Jurkat, Clone E6-1 (cell line): ENCODE measurements around the gene CUTA. TPM values are rescaled to one million over a fixed set of nuclear protein-coding genes. Genes with fewer than 3 reads are reported as not detected.

Experiments
- DNase-seq: peaks from one replicate; pipeline ENCODE4 v3.0.0-alpha.2; 2011; ENCODE audit warnings: low read depth, low spot score
- H3K4me3 ChIP-seq: 2 replicates; pipeline ENCODE4 v1.5.1; 2011; ENCODE audit warnings: mild to moderate bottlenecking, low read length, control low read depth, moderate library complexity
- polyA plus RNA-seq: library from polyadenylated mRNA; unstranded; fragments of >200 nt; gene quantifications from one replicate; pipeline ENCODE4 v1.2.1, GENCODE V29; 2012; ENCODE audit warnings: missing spikeins; ENCODE audit not compliant: insufficient read length, insufficient read depth

CUTA gene
- 264 TPM for polyA plus RNA-seq

GRCh38 chr6:33417903-33418689, at the start of gene CUTA:
Gene CUTA (minus strand): TSS chr6:33418107. CDS start chr6:33418000, 107 bp downstream.
- H3K4me3 ChIP-seq: peak within 1 kb of the TSS; percentile 69
- DNase-seq: peak; percentile 100

GRCh38 chr6:33467091-33467490, 49.2 kb upstream of the CUTA start:
- no peak overlapping the region for H3K4me3 ChIP-seq
- DNase-seq: no peak

GRCh38 chr6:33466075-33466735, 48.3 kb upstream of the CUTA start:
- no peak for DNase-seq
- H3K4me3 ChIP-seq: no peak overlapping the region

- H3K4me3 ChIP-seq: no peak overlapping the region
- DNase-seq: no peak
Observed at GRCh38 chr6:33459226-33459625, 41.3 kb upstream of the CUTA start.

- no peak overlapping the region for H3K4me3 ChIP-seq
- no peak for DNase-seq
Observed at GRCh38 chr6:33458676-33459075, 40.8 kb upstream of the CUTA start.

- DNase-seq: no peak
- H3K4me3 ChIP-seq: no peak overlapping the region
Observed at GRCh38 chr6:33456156-33456555, 38.2 kb upstream of the CUTA start.

GRCh38 chr6:33455051-33455450, 37.1 kb upstream of the CUTA start:
- peak overlapping the region; percentile 91 for H3K4me3 ChIP-seq
- no peak for DNase-seq

- H3K4me3 ChIP-seq: peak within 1 kb of the TSS; percentile 91
- peak; percentile 90 for DNase-seq
Observed at GRCh38 chr6:33454009-33454946, 36.4 kb upstream of the CUTA start, which contains the start of gene ZBTB9. Gene ZBTB9 (plus strand): TSS chr6:33454576. CDS start chr6:33455101, 525 bp downstream.

- H3K4me3 ChIP-seq: peak overlapping the region; percentile 91
- no peak for DNase-seq
Observed at GRCh38 chr6:33453393-33454008, 35.6 kb upstream of the CUTA start.

- no peak overlapping the region for H3K4me3 ChIP-seq
- DNase-seq: no peak
Observed at GRCh38 chr6:33452496-33452895, 34.6 kb upstream of the CUTA start.

GRCh38 chr6:33451606-33452005, 33.7 kb upstream of the CUTA start:
- no peak overlapping the region for H3K4me3 ChIP-seq
- DNase-seq: no peak

GRCh38 chr6:33450434-33450833, 32.5 kb upstream of the CUTA start:
- no peak for DNase-seq
- H3K4me3 ChIP-seq: no peak overlapping the region

- DNase-seq: no peak
- H3K4me3 ChIP-seq: no peak overlapping the region
Observed at GRCh38 chr6:33446356-33446755, 28.4 kb upstream of the CUTA start.

- DNase-seq: no peak
- no peak overlapping the region for H3K4me3 ChIP-seq
Observed at GRCh38 chr6:33445119-33445603, 27.3 kb upstream of the CUTA start.

GRCh38 chr6:33443619-33444504, 26.0 kb upstream of the CUTA start:
- no peak for DNase-seq
- no peak overlapping the region for H3K4me3 ChIP-seq

GRCh38 chr6:33443025-33443424, 25.1 kb upstream of the CUTA start:
- no peak for DNase-seq
- no peak overlapping the region for H3K4me3 ChIP-seq

- no peak overlapping the region for H3K4me3 ChIP-seq
- no peak for DNase-seq
Observed at GRCh38 chr6:33442283-33442682, 24.4 kb upstream of the CUTA start.

GRCh38 chr6:33441457-33441856, 23.6 kb upstream of the CUTA start:
- DNase-seq: no peak
- H3K4me3 ChIP-seq: no peak overlapping the region
